GM23338 (cell line): ENCODE data around the gene SLC25A17. TPM values are rescaled to one million over a fixed set of nuclear protein-coding genes. Genes with fewer than 3 reads are reported as not detected.
"Not testable (repeated sequence)": the region's sequence is repeated elsewhere in the genome, so short reads cannot be mapped to it uniquely, and the experiment has no call there.

ENCODE experiments used
- ATAC-seq: fragments of 200-7000 bp; cut with Tn5 transposase; 3 replicates; pipeline ENCODE4 v1.9.1; 2020
- DNase-seq: peaks from one replicate; pipeline ENCODE4 v3.0.0-alpha.2; 2015; ENCODE audit warnings: low spot score
- H2AFZ ChIP-seq: fragments of 200-600 bp; sonication (generic); 2 replicates; pipeline ENCODE4 v1.8.0; 2016; ENCODE audit warnings: antibody characterized with exemption, mild to moderate bottlenecking, moderate library complexity
- H3F3A ChIP-seq: fragments of 200-600 bp; sonication (generic); replicated peaks from 2 replicates; pipeline ENCODE4 v1.8.0; 2017; ENCODE audit warnings: antibody characterized with exemption, mixed run types, low read depth
- H3K27ac ChIP-seq: fragments of 200-600 bp; sonication (generic); 2 replicates; pipeline ENCODE4 v1.6.1; 2016; ENCODE audit warnings: low read depth
- H3K27me3 ChIP-seq: fragments of 200-600 bp; sonication (generic); 2 replicates; pipeline ENCODE4 v1.8.0; 2016; ENCODE audit warnings: mild to moderate bottlenecking, mixed run types, moderate library complexity; ENCODE audit not compliant: insufficient read depth
- H3K36me3 ChIP-seq: fragments of 200-600 bp; sonication (generic); 2 replicates; pipeline ENCODE4 v1.8.0; 2016; ENCODE audit warnings: mild to moderate bottlenecking; ENCODE audit not compliant: insufficient read depth
- H3K4me1 ChIP-seq: fragments of 200-600 bp; sonication (generic); 2 replicates; pipeline ENCODE4 v1.8.0; 2016; ENCODE audit warnings: mild to moderate bottlenecking, moderate library complexity; ENCODE audit not compliant: insufficient read depth
- H3K4me2 ChIP-seq: fragments of 200-600 bp; sonication (generic); 2 replicates; pipeline ENCODE4 v1.7.1; 2017; ENCODE audit warnings: mixed run types
- H3K4me3 ChIP-seq: fragments of 200-600 bp; sonication (generic); 2 replicates; pipeline ENCODE4 v1.6.1; 2016; ENCODE audit warnings: mixed run types
- H3K79me2 ChIP-seq: fragments of 200-600 bp; sonication (generic); replicated peaks from 2 replicates; pipeline ENCODE4 v1.8.0; 2017; ENCODE audit warnings: mild to moderate bottlenecking; ENCODE audit not compliant: insufficient read depth
- H3K9me2 ChIP-seq: fragments of 200-600 bp; sonication (generic); 2 replicates; pipeline ENCODE4 v1.8.0; 2017; ENCODE audit not compliant: insufficient read depth
- H4K20me1 ChIP-seq: fragments of 200-600 bp; sonication (generic); replicated peaks from 2 replicates; pipeline ENCODE4 v1.8.0; 2017; ENCODE audit warnings: mild to moderate bottlenecking; ENCODE audit not compliant: insufficient read depth
- H3K27ac Mint-ChIP-seq: 2 replicates; pipeline ENCODE4 v1.8.0; 2020; ENCODE audit warnings: inconsistent platforms, mild to moderate bottlenecking, moderate library complexity, mixed read lengths
- H3K27me3 Mint-ChIP-seq: 3 replicates; pipeline ENCODE4 v1.8.0; 2022; ENCODE audit warnings: low read depth, mild to moderate bottlenecking, moderate library complexity, mixed read lengths, inconsistent platforms; ENCODE audit not compliant: insufficient read depth, poor library complexity
- H3K36me3 Mint-ChIP-seq: 3 replicates; pipeline ENCODE4 v1.8.0; 2021; ENCODE audit warnings: low read depth, mild to moderate bottlenecking, inconsistent platforms, moderate library complexity, mixed read lengths
- H3K4me1 Mint-ChIP-seq: 3 replicates; pipeline ENCODE4 v1.8.0; 2020; ENCODE audit warnings: mild to moderate bottlenecking, inconsistent platforms, mixed read lengths
- H3K4me3 Mint-ChIP-seq: 3 replicates; pipeline ENCODE4 v1.8.0; 2021; ENCODE audit warnings: moderate library complexity, mild to moderate bottlenecking, inconsistent platforms, mixed read lengths
- H3K9me3 Mint-ChIP-seq: 3 replicates; pipeline ENCODE4 v1.8.0; 2020; ENCODE audit warnings: moderate library complexity, mild to moderate bottlenecking, inconsistent platforms, mixed read lengths
- CREB1 ChIP-seq: fragments of 250-450 bp; sonication (Bioruptor Pico); IDR thresholded peaks from 2 replicates; pipeline ENCODE4 v1.5.0; 2020; ENCODE audit warnings: low read depth, mild to moderate bottlenecking, moderate library complexity
- EZH2 ChIP-seq: fragments of 200-600 bp; sonication (generic); IDR thresholded peaks from one replicate; pipeline ENCODE4 v1.8.0; 2017; ENCODE audit warnings: antibody characterized with exemption, mild to moderate bottlenecking, low read depth; ENCODE audit not compliant: unreplicated experiment
- EZH2phosphoT487 ChIP-seq: fragments of 200-600 bp; sonication (generic); IDR thresholded peaks from one replicate; pipeline ENCODE4 v1.8.1; 2018; ENCODE audit warnings: antibody characterized with exemption; ENCODE audit not compliant: unreplicated experiment
- NANOG ChIP-seq: IDR thresholded peaks from 2 replicates; pipeline ENCODE4 v1.6.1; 2016; ENCODE audit warnings: antibody characterized with exemption, borderline replicate concordance
- POLR2AphosphoS5 ChIP-seq: IDR thresholded peaks from 2 replicates; pipeline ENCODE4 v1.6.1; 2016; ENCODE audit warnings: antibody characterized with exemption, low read depth
- STAT1 ChIP-seq: IDR thresholded peaks from one replicate; pipeline ENCODE4 v1.6.1; 2016; ENCODE audit warnings: antibody characterized with exemption; ENCODE audit not compliant: unreplicated experiment
- ZNF114 ChIP-seq: fragments of 250-450 bp; sonication (Bioruptor Pico); IDR thresholded peaks from 2 replicates; pipeline ENCODE4 v1.5.0; 2020; ENCODE audit warnings: mild to moderate bottlenecking, moderate library complexity
- polyA plus RNA-seq: library from polyadenylated mRNA; unstranded; fragments of >200 nt; fragmentation: Nextera tagmentation; extraction: Ambion mirVana; gene quantifications from 2 replicates; pipeline ENCODE4 v1.2.1, GENCODE V29; 2016
- total RNA-seq: library from RNA; depleted of rRNA; stranded (reverse); fragments of >200 nt; shearing (Covaris generic); gene quantifications from 2 replicates; pipeline ENCODE4 v1.2.3, GENCODE V29; 2014
- TF ChIP-seq, protein P1 (sequence below), 2 experiments: fragments of 200-600 bp in 1 of 2; sonication (generic) in 1 of 2; conservative IDR thresholded peaks; 2 replicates each; pipeline versions ENCODE4 v1.5.1 to v1.6.1; 2016 to 2017; ENCODE audit warnings: antibody characterized with exemption in 2 of 2, low read depth in 2 of 2, mild to moderate bottlenecking in 2 of 2, moderate library complexity in 1 of 2
- TF ChIP-seq, protein P2 (sequence below): IDR thresholded peaks from one replicate; pipeline ENCODE4 v1.6.1; 2018; ENCODE audit warnings: antibody characterized with exemption; ENCODE audit not compliant: unreplicated experiment
- TF ChIP-seq, protein P3 (sequence below): IDR thresholded peaks from 2 replicates; pipeline ENCODE4 v1.6.1; 2016; ENCODE audit warnings: antibody characterized with exemption

The SLC25A17 gene
- total and polyA plus RNA-seq, 2 experiments from 2014 or later, result 35.4 to 43.6 TPM

DNA sequence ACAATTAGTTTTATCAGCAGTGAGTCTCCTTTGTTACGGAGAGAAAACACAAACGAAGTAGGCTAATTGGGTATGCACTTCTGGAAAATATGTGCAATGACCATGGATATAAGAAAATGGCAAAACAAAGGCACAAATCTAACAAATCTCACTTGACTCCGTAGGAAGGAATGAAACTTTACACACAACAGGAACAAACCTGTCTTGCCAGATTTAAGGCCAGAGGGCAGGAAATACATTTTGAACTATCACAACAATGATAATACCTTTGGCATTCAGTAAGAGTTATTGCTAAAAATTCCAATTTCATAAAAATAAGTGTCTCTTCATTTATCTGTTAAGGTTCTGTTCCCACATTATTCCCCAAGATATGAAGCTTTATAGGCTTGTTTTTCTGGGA lies 36.6 kb downstream of the SLC25A17 start:
- Histone ChIP-seq H3F3A (no peaks in the 10 kb centered on the region), H2AFZ (no peak overlapping the region), H3K36me3 (peaks cover 18% of the 10 kb centered on the region; the same call in 1 of the 2 replicates), H3K9me2 (no peaks in the 10 kb centered on the region), H3K4me1 (no peaks in the 10 kb centered on the region), H3K79me2 (0 out of 2 replicates have a peak, but pooled peaks cover 4% of the 10 kb centered on the region), H4K20me1 (peaks cover 5% of the 10 kb centered on the region; the same call in 1 of the 2 replicates), H3K4me2 (no peak overlapping the region), H3K4me3 (no peak overlapping the region), H3K27ac (peak overlapping the region; percentile 35), H3K27me3 (no peaks in the 10 kb centered on the region)
- ATAC-seq (no peak), DNase-seq (no peak)
- TF ChIP-seq STAT1, result no peak
- no peak for TF ChIP-seq ZNF114 (CRISPR knock-in tag)
- no peak for TF ChIP-seq EZH2
- no peak for TF ChIP-seq CREB1 (CRISPR knock-in tag)
- TF ChIP-seq, protein P1, sequence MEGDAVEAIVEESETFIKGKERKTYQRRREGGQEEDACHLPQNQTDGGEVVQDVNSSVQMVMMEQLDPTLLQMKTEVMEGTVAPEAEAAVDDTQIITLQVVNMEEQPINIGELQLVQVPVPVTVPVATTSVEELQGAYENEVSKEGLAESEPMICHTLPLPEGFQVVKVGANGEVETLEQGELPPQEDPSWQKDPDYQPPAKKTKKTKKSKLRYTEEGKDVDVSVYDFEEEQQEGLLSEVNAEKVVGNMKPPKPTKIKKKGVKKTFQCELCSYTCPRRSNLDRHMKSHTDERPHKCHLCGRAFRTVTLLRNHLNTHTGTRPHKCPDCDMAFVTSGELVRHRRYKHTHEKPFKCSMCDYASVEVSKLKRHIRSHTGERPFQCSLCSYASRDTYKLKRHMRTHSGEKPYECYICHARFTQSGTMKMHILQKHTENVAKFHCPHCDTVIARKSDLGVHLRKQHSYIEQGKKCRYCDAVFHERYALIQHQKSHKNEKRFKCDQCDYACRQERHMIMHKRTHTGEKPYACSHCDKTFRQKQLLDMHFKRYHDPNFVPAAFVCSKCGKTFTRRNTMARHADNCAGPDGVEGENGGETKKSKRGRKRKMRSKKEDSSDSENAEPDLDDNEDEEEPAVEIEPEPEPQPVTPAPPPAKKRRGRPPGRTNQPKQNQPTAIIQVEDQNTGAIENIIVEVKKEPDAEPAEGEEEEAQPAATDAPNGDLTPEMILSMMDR (conservative IDR thresholded peaks at IDR 0.05; ENCODE audit: low read depth in 2 of 2), result no peak
- TF ChIP-seq, protein P2, sequence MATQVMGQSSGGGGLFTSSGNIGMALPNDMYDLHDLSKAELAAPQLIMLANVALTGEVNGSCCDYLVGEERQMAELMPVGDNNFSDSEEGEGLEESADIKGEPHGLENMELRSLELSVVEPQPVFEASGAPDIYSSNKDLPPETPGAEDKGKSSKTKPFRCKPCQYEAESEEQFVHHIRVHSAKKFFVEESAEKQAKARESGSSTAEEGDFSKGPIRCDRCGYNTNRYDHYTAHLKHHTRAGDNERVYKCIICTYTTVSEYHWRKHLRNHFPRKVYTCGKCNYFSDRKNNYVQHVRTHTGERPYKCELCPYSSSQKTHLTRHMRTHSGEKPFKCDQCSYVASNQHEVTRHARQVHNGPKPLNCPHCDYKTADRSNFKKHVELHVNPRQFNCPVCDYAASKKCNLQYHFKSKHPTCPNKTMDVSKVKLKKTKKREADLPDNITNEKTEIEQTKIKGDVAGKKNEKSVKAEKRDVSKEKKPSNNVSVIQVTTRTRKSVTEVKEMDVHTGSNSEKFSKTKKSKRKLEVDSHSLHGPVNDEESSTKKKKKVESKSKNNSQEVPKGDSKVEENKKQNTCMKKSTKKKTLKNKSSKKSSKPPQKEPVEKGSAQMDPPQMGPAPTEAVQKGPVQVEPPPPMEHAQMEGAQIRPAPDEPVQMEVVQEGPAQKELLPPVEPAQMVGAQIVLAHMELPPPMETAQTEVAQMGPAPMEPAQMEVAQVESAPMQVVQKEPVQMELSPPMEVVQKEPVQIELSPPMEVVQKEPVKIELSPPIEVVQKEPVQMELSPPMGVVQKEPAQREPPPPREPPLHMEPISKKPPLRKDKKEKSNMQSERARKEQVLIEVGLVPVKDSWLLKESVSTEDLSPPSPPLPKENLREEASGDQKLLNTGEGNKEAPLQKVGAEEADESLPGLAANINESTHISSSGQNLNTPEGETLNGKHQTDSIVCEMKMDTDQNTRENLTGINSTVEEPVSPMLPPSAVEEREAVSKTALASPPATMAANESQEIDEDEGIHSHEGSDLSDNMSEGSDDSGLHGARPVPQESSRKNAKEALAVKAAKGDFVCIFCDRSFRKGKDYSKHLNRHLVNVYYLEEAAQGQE, result no peak
- TF ChIP-seq EZH2phosphoT487, result no peak
- no peak for TF ChIP-seq NANOG
- TF ChIP-seq POLR2AphosphoS5, result no peak
- TF ChIP-seq, protein P3, sequence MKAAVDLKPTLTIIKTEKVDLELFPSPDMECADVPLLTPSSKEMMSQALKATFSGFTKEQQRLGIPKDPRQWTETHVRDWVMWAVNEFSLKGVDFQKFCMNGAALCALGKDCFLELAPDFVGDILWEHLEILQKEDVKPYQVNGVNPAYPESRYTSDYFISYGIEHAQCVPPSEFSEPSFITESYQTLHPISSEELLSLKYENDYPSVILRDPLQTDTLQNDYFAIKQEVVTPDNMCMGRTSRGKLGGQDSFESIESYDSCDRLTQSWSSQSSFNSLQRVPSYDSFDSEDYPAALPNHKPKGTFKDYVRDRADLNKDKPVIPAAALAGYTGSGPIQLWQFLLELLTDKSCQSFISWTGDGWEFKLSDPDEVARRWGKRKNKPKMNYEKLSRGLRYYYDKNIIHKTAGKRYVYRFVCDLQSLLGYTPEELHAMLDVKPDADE, result no peak
- H3K27ac Mint-ChIP-seq, result no peak overlapping the region
- peaks cover 3% of the 10 kb centered on the region for H3K27me3 Mint-ChIP-seq
- no peaks in the 10 kb centered on the region for H3K4me1 Mint-ChIP-seq
- H3K9me3 Mint-ChIP-seq, result no peaks in the 10 kb centered on the region
- H3K4me3 Mint-ChIP-seq, result no peak overlapping the region
- H3K36me3 Mint-ChIP-seq, result peaks cover 19% of the 10 kb centered on the region; the same call in 2 of the 3 replicates

DNA sequence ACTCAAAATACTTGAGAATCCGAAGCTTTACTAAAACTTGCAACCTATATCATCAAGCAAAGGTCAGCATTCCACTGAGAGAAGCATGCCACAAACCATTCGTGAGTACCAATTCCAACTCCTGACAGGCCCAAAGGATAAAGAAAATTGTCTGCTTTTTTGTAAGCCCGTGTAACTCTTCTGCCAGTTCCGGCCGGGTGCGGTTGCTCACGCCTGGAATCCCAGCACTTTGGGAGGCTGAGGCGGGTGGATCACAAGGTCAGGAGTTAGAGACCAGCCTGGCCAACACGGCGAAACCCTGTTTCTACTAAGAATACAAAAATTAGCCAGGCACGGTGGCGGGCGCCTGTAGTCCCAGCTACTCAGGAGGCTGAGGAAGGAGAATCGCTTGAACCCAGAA lies 37.4 kb downstream of the SLC25A17 start:
- H3K9me3 Mint-ChIP-seq, H3K27me3 Mint-ChIP-seq, H2AFZ ChIP-seq, H3F3A ChIP-seq, H3K4me1 ChIP-seq, H3K27ac Mint-ChIP-seq, H4K20me1 ChIP-seq, DNase-seq, H3K9me2 ChIP-seq, H3K27me3 ChIP-seq, H3K4me3 ChIP-seq, ATAC-seq, H3K79me2 ChIP-seq, H3K4me3 Mint-ChIP-seq, H3K4me2 ChIP-seq, H3K4me1 Mint-ChIP-seq: not testable (repeated sequence)
- H3K36me3 ChIP-seq, result peaks cover 19% of the 10 kb centered on the region; the same call in 1 of the 2 replicates
- H3K27ac ChIP-seq, result peak overlapping the region; percentile 17; the same call in 1 of the 2 replicates
- H3K36me3 Mint-ChIP-seq, result peaks cover 24% of the 10 kb centered on the region
